Psoas muscle (tissue), 8 donors: ENCODE results near the gene NUP85. TPM values are rescaled to one million over a fixed set of nuclear protein-coding genes. Genes with fewer than 3 reads are reported as not detected.

Experiments used
- ATAC-seq, 4 donors: fragments of 200-7000 bp; cut with Tn5 transposase; one replicate each; pipeline ENCODE4 v1.9.1; 2020; ENCODE audit warnings: moderate library complexity in 3 of 4, mild to moderate bottlenecking in 2 of 4
- DNase-seq, 2 donors: peaks; one replicate each; pipeline ENCODE4 v3.0.0-alpha.2; 2020
- H3K27ac ChIP-seq: fragments of 200-600 bp; one replicate; pipeline ENCODE4 v1.8.0; 2022
- H3K27me3 ChIP-seq, 3 donors: fragments of 200-600 bp in 1 of 3; one replicate each; pipeline versions ENCODE4 v1.6.1 to v1.8.0; 2013 to 2022; ENCODE audit warnings: low read length in 2 of 3, mild to moderate bottlenecking in 2 of 3, moderate library complexity in 1 of 3; ENCODE audit not compliant: insufficient read depth in 3 of 3
- H3K36me3 ChIP-seq, 2 donors: fragments of 200-600 bp in 1 of 2; one replicate each; pipeline versions ENCODE4 v1.6.1 to v1.8.0; 2013 to 2022; ENCODE audit warnings: low read depth in 1 of 2, mild to moderate bottlenecking in 1 of 2, moderate library complexity in 1 of 2; ENCODE audit not compliant: insufficient read depth in 1 of 2
- H3K4me1 ChIP-seq: fragments of 200-600 bp; one replicate; pipeline ENCODE4 v1.8.0; 2022
- H3K4me3 ChIP-seq: fragments of 200-600 bp; one replicate; pipeline ENCODE4 v1.8.0; 2022; ENCODE audit warnings: mild to moderate bottlenecking
- H3K9me3 ChIP-seq: fragments of 200-600 bp; one replicate; pipeline ENCODE4 v1.8.0; 2022
- CTCF ChIP-seq: fragments of 200-600 bp; IDR thresholded peaks from one replicate; pipeline ENCODE4 v1.8.0; 2022; ENCODE audit warnings: antibody characterized with exemption
- WGBS, 3 donors: extraction: QIAGEN DNeasy Blood & Tissue Kit; methylation state at CpG; one replicate each; pipeline versions ENCODE4 v1.1.6 to v1.1.7; 2013; 5-methylcytosine and 5-hydroxymethylcytosine counted together
- intact Hi-C, 2 donors: fragments of 100-400 bp; cut with DNase I; formaldehyde crosslinking; loops; one replicate each; pipeline versions ENCODE4 v1.11.0 to v1.14.2; 2022
- polyA plus RNA-seq, 3 donors: library from polyadenylated mRNA; stranded (reverse); fragments of 200-250 nt; gene quantifications; one replicate each; pipeline ENCODE4 v1.2.3, GENCODE V29; 2013
- total RNA-seq, 4 donors: library from RNA; stranded (reverse); fragmentation: NEBNext Ultra II Directional in 2 of 4; extraction: Animal tissue kit (Norgen Biotek cat#: 25700) in 2 of 4; gene quantifications; one replicate each; pipeline versions ENCODE4 v1.2.1 to v1.2.4, GENCODE V29; 2021 to 2023
- donor health status: healthy with polysubstance abuse.
- donor health status: DM: no; HTN: no; CAD: no; lungs with moderate emphysema.
- donor health status: Bipolar disorder and iron deficiency.
- donor health status: healthy.
- donor health status: DM: yes; HTN: yes; CAD: no.
- donor health status: DM: no; HTN: no; CAD: no.
- donor health status: DM: no; HTN: no; CAD: no.
- donor health status: DM: yes; HTN: yes; CAD: no.

Gene NUP85
- total and polyA plus RNA-seq, 7 donors, result 15.1 to 32.9 (median 21.3) TPM

GRCh38 chr17:75266316-75267152, 61.1 kb downstream of the NUP85 start:
- no peaks in the 10 kb centered on the region for H3K27me3 ChIP-seq
- DNase-seq (peak in 1 of 2 donors; percentile 38), ATAC-seq (no peak)
- intact Hi-C loops, result no loop called here
- H3K36me3 ChIP-seq, result peaks cover 3 to 55% of the 10 kb centered on the region in 2 donors
- 43 to 56% (median 52%) methylated on average over 13 of the region's 13 CpGs for WGBS, 3 donors
- no peaks in the 10 kb centered on the region for H3K9me3 ChIP-seq
- H3K4me3 ChIP-seq, result no peak overlapping the region
- peaks cover 24% of the 10 kb centered on the region for H3K4me1 ChIP-seq
- H3K27ac ChIP-seq, result no peak overlapping the region
- TF ChIP-seq CTCF, result no peak

- no peak overlapping the region for H3K4me3 ChIP-seq
- peaks cover 3 to 55% of the 10 kb centered on the region in 2 donors for H3K36me3 ChIP-seq
- H3K27me3 ChIP-seq, result no peaks in the 10 kb centered on the region
- no peaks in the 10 kb centered on the region for H3K9me3 ChIP-seq
- no peak for ATAC-seq
- TF ChIP-seq CTCF, result no peak
- DNase-seq, result peak in 1 of 2 donors; percentile 28
- H3K27ac ChIP-seq, result no peak overlapping the region
- peaks cover 28% of the 10 kb centered on the region for H3K4me1 ChIP-seq
- intact Hi-C loops, result no loop called here
- WGBS, 3 donors, result 18 to 35% (median 29%) methylated on average over 2 of the region's 2 CpGs
Observed at GRCh38 chr17:75267153-75267410, 61.6 kb downstream of the NUP85 start.

DNA sequence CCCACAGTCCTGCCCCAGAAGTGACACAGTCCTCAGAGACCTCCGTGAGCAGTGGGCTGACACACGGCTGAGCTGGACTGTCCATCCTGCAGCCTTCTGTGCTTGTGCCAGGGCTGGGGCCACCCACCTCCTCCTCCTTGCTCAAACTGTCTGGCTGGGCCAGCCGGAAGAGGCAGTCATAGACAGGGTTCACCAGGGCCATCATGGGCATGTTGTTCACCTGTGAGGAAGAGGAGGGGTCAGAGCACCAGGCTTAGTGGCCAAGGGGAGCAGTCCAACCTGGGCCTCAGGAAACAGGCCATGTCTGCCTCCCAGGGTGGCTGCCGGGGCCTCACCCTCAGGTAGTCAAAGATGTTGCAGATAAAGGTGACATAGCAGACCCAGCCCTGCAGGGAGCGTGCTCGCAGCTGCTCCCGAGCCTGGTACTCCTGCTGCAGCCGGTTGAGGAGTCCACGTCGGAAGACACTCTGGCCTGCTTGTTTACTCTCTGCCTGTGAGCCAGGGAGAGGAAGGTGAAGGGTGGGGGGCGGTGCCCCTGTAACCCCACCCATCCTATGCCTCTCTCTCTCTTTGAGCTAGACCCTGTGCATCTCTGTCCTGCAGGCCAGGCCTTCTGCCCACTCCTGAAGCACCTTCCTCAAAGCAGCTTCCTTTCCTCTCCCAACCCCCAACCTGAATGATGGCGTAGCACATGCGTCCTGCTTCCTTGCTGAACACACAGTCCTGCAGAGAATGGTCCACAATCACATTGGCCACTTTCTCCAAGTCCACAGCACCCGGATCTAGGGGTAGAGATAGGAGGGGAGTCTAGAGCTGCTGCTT, 62.1 kb downstream of the NUP85 start:
- no peak for ATAC-seq
- intact Hi-C loops, result no loop called here
- peaks cover 3 to 54% of the 10 kb centered on the region in 2 donors for H3K36me3 ChIP-seq
- 33 to 43% (median 41%) methylated on average over 14 of the region's 14 CpGs for WGBS, 3 donors
- peak in 1 of 2 donors; percentile 39 for DNase-seq
- H3K4me3 ChIP-seq, result no peak overlapping the region
- no peaks in the 10 kb centered on the region for H3K27me3 ChIP-seq
- H3K4me1 ChIP-seq, result peaks cover 29% of the 10 kb centered on the region
- no peak overlapping the region for H3K27ac ChIP-seq
- no peak for TF ChIP-seq CTCF
- no peaks in the 10 kb centered on the region for H3K9me3 ChIP-seq

GRCh38 chr17:75269844-75270217, 64.4 kb downstream of the NUP85 start:
- Histone ChIP-seq H3K27ac (peak overlapping the region; percentile 97), H3K9me3 (no peaks in the 10 kb centered on the region), H3K36me3 (peaks cover 3 to 49% of the 10 kb centered on the region in 2 donors), H3K4me1 (peaks cover 22% of the 10 kb centered on the region), H3K27me3 (no peaks in the 10 kb centered on the region), H3K4me3 (peak overlapping the region; percentile 77)
- 21 to 25% (median 23%) methylated on average over 6 of the region's 6 CpGs for WGBS, 3 donors
- no peak for DNase-seq
- peak in 2 of 4 donors; percentile 0 to 1 for ATAC-seq
- no peak for TF ChIP-seq CTCF
- intact Hi-C loops, result loop anchor here in 1 of 2 donors (5.0 kb wide), 1 partner anchor 63 kb away; the partner anchor contains the start of gene NUP85
